Activated CD4-positive, CD25-positive, alpha-beta regulatory T cell treated with anti-CD3 and anti-CD28 coated beads, Interleukin-2, amount 50 U/mL, for 72 hours (primary cell): Measurements from ENCODE around the gene TNS4.
A peak's percentile ranks its signal among the peaks of the same experiment; 100 is the strongest.

Source experiments
- DNase-seq: peaks from one replicate; pipeline ENCODE4 v3.0.0; 2021

Gene TNS4

DNA sequence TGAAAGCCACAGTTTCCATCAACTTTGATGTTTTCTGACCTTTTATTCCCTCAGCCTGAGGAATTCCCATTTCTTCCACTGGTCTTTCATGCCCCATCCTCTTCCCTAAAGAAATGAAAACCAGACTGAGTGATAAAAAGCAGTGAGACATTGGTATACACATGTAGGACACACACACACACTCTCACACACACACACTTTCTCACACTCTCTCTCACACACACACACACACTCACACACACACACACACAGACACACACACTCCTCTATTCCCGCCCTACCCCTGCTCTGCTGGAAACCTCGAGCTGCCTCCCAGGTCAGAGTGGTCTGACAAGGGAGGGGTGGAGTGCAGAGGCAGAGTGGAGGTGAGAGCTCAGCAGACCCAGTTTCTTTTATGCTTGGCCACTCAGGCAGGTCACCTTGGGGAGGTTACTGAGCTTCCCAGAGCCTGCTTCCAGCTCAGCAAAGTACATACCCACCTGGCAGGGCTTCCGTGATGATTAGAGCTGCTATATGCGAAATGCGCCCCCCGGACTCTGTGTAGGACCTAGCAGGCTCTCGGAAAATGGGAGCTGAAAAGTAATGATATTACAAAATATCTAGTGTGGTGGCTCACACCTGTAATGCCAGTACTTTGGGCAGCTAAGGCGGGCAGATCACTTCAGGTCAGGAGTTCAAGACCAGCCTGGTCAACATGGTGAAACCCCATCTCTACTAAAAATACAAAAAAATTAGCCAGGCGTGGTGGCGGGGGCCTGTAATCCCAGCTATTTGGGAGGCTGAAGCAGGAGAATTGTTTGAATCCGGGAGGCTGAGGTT, 33.2 kb upstream of the TNS4 start:
- no peak for DNase-seq

DNA sequence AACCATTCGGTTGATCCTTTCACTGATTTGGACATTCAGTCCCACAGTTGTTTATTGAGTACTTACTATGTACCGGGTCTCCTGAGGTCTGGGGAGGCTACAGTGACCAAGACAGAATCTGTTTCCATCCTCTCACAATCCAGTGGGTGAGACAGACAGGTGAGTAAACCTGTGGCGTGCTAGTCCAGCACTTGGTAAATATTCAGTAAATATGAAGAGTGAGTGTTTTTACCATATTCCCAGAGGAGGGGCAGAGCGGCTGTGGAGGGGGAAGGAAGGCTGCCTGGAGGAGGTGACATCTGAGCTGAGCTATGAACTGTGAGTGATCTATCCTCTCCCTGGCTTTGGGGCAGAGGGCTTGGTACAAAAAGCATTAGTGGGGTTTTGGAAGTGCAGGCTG, 32.5 kb upstream of the TNS4 start:
- DNase-seq = no peak

GRCh38 chr17:40532520-40533253, 31.3 kb upstream of the TNS4 start:
- no peak for DNase-seq

- peak; percentile 53 for DNase-seq
Measured at GRCh38 chr17:40531051-40531991, 29.9 kb upstream of the TNS4 start.

GRCh38 chr17:40530531-40530994, 29.1 kb upstream of the TNS4 start:
- DNase-seq = peak; percentile 26

GRCh38 chr17:40529991-40530390, 28.6 kb upstream of the TNS4 start:
- DNase-seq = no peak

- DNase-seq = no peak
Measured at GRCh38 chr17:40528692-40529417, 27.4 kb upstream of the TNS4 start.

DNA sequence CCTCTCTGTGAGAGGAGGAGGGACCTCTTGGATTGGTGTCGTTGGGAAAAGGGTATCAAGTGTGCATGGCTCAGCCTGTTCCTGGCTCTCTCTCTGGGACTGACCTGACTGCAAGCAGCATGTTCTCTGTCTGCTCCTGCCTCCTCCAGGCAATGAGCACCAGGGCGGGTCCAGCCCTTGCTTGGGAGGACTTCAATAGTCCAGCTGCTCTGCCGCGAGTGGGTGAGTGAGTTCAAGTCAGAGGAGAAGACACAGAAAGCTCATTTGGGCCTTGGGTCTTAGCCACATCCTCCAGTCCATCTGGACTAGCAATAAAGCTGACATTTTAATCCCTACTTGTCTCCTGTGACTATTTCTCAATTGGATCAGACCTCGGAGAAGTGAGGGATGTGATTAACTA, 25.2 kb upstream of the TNS4 start:
- no peak for DNase-seq

DNA sequence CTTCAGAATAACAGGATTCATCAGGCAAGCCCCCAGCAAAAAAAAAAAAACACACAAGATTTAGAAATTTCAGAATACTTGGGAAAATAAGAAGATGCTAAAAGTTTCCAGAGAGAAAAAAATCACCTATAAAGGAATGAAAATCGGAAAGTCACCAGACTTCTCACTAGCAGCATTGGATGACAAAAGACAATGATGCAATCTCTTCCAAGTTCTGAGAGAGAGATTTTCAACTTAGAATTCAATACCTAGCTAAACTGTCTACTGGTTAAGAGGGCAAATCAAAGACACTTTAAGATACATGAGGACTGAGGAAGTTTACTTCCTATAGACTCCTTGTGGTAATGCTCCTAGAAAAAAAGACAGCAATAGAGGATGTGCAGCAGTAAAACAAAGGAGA, 23.9 kb upstream of the TNS4 start:
- no peak for DNase-seq

DNA sequence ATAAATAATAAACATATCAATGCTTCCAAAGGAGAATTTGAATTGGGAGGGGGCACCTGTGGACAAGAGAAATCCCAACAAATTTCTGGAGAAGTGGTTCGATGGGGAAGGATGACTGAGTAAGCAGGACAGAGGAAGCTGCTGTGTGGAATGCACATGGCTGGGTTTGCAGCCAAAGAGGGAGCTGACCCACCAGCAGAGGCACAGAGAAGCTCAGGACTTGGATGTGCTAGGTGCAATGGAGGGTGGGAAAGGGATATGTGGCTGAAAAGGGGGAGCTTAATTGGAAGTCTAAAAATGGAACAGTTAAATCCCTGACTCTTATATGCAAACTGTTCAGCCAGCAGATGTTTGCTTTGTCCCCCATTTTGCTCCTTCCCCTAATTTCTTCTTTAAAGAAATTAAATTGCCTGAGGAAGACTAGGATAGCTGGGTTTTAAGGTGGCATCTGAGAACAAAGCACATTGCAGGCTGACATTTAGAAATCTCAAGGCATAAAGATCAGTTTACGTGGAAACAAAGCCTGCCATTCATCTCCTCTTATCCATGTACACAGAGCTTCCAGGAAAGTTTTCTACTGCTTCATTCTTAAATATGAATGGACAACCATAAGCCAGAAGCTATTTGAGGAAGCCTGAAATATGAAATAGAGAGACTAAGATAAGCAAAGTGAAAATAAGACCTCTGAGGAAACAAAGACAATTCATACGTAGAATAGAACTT, 23.0 kb upstream of the TNS4 start:
- DNase-seq = no peak

DNA sequence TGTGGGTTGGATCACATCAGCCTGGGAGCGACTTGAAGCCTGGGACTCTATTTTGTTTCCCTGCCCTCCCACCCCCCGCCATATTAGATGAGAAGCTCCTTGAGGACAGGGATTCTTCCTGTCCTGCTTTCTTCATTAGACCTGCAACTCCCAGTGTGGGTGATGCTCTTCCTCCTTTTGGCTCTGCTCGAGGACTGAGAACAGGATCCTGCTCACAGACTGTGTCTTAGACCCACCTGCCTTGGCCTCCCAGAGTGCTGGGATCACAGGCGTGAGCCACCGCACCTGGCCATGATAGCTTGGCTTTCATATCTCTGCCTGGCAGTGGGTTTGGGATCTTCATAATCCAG, 21.5 kb upstream of the TNS4 start:
- DNase-seq = no peak

DNA sequence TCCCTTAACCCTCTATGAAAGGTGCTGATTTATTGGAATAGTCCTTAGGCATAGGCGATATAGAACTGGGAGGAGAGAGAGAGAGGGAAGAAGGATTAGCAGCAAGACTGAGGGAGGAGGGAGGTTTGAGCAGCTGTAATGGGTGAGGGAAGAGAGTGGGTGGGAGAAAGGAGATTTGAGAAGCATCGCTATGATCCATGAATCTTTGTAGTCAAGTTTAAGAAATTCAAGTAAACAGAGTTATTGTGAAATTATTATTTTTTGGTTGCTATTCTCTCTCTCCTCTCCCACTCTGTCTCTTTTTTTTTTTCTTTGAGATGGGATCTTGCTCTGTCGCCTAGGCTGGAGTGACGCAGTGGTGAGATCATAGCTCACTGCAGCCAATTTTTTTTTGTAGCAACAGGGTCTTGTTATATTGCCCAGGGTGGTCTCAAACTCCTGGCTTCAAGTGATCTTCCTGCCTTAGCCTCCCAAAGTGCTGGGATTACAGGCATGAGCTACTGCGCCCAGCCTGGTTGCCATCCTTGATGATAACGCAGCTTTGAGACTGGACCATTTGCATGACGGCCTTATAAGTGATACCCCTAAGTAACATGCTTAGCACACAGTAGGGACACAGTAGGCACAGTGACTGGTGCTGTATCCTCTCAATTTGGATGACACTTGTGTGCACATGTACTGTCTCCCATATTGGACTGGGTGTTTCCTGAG, 21.0 kb upstream of the TNS4 start:
- DNase-seq = no peak

GRCh38 chr17:40520991-40521453, 19.6 kb upstream of the TNS4 start:
- no peak for DNase-seq

DNA sequence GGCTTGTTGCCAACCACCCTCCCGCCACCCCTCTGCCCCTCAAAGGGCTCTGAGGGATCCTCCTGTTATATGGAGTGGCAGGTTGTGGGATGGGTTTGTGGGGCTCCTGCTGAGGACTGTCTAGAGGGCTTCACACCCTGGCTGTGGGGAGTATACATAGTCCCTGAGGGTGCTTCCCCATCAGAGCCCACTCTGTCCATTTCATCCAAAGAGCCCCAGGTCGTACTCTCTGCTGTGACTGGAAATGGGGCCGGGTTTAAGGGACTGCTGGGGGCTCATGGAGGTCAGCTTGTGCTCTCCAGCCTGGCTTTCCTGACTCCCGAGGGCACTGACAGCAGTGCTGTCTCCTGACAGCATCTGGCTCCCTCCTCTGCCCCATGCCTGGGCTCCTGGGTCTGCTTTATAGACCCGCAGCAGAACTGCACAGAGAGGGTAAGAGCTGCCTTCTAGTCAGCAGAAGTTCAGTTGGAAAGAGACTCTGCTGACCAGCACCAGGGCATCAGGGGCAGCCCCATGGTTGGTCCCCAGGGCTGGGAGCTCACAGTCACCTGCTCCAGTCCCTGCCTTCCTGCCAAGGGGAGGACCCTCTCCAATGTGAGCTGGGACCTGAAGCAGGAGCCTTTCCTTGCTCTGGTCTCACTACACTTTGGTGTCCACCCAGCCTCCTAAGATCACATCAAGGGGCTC, 17.8 kb upstream of the TNS4 start:
- no peak for DNase-seq

DNA sequence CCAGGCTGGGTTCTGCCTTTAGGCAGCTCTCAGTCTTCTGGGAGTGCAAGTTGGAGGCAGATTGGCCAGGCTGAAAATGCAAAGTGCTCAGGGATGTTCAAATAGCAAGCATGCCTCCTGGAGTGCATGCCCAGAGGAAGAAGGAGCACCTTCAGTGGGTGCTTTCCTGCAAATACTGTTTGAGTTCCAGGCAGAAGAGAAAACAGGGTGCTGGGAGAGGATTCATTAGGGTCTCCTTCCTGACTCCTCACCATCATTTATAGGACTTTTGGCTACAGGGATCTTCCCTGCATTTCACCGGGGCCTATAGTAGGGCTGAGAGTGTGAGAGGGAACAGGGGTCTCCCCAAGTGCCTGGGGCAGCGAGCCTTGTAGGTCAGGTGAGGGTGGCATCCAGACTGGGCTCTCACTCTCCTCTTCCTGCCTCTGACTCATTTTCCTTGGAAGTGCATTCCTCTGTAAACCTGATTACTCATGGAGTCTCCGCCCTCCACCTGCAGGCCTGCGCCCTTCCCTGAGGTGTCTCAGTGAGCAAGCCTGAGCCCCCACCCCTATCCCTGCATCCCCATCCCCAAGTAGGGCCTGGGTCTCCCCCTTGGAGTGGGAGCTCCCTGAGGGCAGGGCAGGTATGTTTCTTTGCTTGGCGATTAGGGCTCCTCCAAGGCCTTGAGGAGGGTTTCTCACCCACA, 17.1 kb upstream of the TNS4 start:
- DNase-seq = no peak

GRCh38 chr17:40517981-40518380, 16.6 kb upstream of the TNS4 start:
- DNase-seq = no peak

GRCh38 chr17:40517286-40517662, 15.9 kb upstream of the TNS4 start:
- DNase-seq = no peak

- DNase-seq = peak; percentile 47
Measured at GRCh38 chr17:40516581-40517285, 15.3 kb upstream of the TNS4 start.

DNA sequence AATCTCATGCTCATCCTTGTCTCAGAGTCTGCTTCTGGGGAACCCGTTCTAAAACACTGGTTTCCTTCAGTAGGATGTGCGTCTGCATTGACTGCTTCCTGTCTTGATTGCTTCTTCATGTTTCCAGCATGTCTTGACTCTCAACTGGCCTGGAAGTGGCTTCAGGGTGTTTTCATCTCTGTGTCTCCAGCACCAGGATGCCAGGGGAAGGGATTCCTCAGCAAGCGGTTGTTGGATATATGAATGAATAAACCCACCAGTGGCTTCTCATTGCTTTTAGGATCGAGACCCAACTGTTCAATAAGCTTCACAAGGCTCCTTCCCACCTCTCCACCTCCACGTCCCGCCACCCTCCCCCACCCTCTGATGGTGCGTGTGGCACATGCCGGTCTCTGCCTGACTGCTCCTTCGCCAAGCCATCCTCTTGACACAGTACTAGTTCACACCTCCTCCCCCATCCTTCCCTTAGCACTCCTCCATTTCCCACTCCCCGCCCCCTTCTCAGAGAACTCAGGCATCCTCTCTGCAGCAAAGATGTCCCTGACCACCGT, 14.1 kb upstream of the TNS4 start:
- no peak for DNase-seq
